SU-DHL-6 (cell line): ENCODE measurements around the gene KPTN.

Experiments
- CTCF ChIP-seq: fragments of 200-600 bp; sonication (generic); IDR thresholded peaks from one replicate; pipeline ENCODE4 v1.5.1; 2017; ENCODE audit warnings: antibody characterized with exemption, mild to moderate bottlenecking, low read length, moderate library complexity; ENCODE audit not compliant: insufficient read depth, poor library complexity, severe bottlenecking
- EZH2phosphoT487 ChIP-seq: fragments of 200-600 bp; sonication (generic), shearing (Covaris generic); conservative IDR thresholded peaks from 2 replicates; pipeline ENCODE4 v1.6.1; 2018; ENCODE audit warnings: mild to moderate bottlenecking, antibody characterized with exemption, low read length, moderate library complexity, mixed read lengths

- TF ChIP-seq CTCF (no peak), EZH2phosphoT487 (no peak)
Measured at GRCh38 chr19:47435196-47435595, 48.8 kb downstream of the KPTN start.
